Subcutaneous adipose tissue (tissue), 4 donors: ENCODE results near the gene NHLRC4. TPM values are rescaled to one million over a fixed set of nuclear protein-coding genes. Genes with fewer than 3 reads are reported as not detected.

Experiments used
- CTCF ChIP-seq: fragments of 450-650 bp; IDR thresholded peaks from one replicate; pipeline ENCODE4 v1.5.1; 2016; ENCODE audit warnings: low read depth, mild to moderate bottlenecking, control low read depth, antibody characterized with exemption, moderate library complexity
- total RNA-seq, 4 donors: library from RNA; depleted of rRNA; stranded (reverse); fragments of >200 nt; gene quantifications; one replicate each; pipeline ENCODE4 v1.1.0, GENCODE V29; 2016

NHLRC4 gene
- total RNA-seq, 4 donors from 2014 or later, result 0.85 to 3.8 (median 2.0) TPM; not detected in 1

- no peak for TF ChIP-seq CTCF
Observed at GRCh38 chr16:522320-523096, 44.3 kb upstream of the NHLRC4 start.

GRCh38 chr16:523097-523741, 43.6 kb upstream of the NHLRC4 start:
- no peak for TF ChIP-seq CTCF

GRCh38 chr16:524274-525040, 42.3 kb upstream of the NHLRC4 start:
- no peak for TF ChIP-seq CTCF

- TF ChIP-seq CTCF, result no peak
Observed at GRCh38 chr16:525123-525519, 41.7 kb upstream of the NHLRC4 start.

- no peak for TF ChIP-seq CTCF
Observed at GRCh38 chr16:525520-526180, 41.2 kb upstream of the NHLRC4 start.

- no peak for TF ChIP-seq CTCF
Observed at GRCh38 chr16:526181-527014, 40.4 kb upstream of the NHLRC4 start.
